GM18951 (cell line): Measurements from ENCODE around the gene LSMEM2.
"Not testable (repeated sequence)": the region's sequence is repeated elsewhere in the genome, so short reads cannot be mapped to it uniquely, and the experiment has no call there.

Experiments used
- POLR2A ChIP-seq: IDR thresholded peaks from 4 replicates; pipeline ENCODE4 v1.6.1; 2011; ENCODE audit warnings: mild to moderate bottlenecking; ENCODE audit not compliant: insufficient read length, insufficient read depth; ENCODE audit errors: extremely low read depth
- in situ Hi-C: fragments of 300-500 bp; cut with MboI; formaldehyde crosslinking; loops from one replicate; pipeline ENCODE4 v1.12.0; 2022; ENCODE audit warnings: low sequenced_read_pairs, mixed read lengths, inconsistent platforms; ENCODE audit not compliant: unreplicated experiment

LSMEM2 gene

DNA sequence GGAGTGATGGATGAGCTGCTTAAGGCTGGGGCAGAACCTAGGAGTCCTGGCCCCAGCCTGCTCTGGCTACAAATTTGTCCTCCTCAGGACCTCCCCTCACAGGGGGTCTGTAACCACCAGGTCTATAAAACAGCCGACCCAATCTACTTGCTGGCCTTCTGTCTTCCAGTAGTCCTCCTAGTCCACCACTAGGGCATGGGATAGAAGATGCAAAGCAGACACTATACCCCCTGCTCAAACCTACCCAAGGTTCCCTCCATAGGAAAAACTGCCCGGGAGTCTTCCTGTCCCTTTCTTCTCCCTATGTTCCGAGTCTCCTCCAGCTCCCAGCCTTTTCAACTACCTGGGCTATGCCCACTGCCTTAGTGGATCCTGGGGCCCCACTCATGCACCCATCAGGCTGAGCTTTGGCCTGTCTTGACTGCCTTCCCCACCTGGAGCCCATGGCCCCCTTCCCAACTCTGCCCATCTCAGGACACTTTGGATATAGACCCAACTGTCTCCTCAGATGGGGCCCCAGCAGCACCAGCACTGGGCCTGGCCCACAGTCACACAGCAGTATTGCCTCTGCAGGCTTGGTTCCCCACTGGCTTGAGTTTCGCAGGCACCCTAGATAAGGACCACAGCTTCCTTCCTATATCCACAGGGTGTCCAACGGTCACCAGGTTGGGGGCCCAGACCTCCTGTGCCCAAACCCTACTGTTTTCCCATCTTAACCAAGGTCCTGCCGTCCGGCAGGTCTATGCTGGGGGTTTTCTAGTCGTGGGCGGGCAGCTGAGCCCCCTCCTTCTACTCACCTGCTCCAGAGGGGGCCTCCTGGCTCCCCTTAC, 19.2 kb downstream of the LSMEM2 start:
- in situ Hi-C loops, result no loop called here
- TF ChIP-seq POLR2A, result no peak

DNA sequence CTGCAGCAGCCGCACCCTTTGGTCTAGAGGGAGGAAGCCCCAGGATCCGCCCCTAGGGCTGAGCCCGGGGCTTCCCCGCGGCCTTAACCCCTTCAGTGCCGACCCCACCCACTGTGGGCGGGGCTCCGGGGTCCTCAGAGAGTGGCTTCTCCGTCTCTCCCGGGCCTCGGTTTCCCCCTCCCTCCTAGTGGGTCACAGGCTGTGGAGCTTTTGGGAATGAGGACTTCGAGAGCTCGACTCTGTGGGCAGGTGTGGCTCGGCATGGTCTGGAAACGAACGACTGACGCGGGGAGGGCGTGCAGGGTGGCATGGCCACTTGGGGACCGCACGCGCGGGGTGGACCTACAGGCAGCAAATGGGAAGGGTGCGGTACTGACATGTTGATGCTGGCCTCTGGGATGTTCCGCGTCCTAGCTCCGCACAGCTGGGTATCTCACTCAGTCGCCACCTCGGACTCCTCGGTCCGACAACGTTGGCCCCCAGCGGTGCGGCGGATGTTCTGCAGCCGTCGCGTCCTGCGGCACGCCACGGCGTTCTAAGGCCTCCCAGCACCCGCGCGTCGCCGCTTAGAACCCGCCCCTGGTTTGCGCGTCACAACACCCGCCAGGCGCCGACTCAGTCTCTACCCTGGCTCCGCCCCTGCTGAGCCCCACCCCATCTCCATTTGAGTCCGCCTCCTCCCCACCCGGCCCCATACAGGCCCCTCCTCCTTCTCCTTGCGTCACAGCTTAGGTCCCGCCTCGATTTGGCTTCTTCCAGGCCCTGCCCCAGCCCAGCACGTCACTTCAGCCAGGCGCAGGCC, 20.1 kb downstream of the LSMEM2 start, which contains the start of the genes HYAL3 and NAA80:
HYAL3 (minus strand) TSS at position 570 of the 802 bp plus-strand sequence. CDS start 3,803 bp downstream, outside the sequence.
NAA80 (minus strand) TSS at position 570 of the 802 bp plus-strand sequence. CDS start 1,942 bp downstream, outside the sequence.
- TF ChIP-seq POLR2A, result peak; percentile 89
- in situ Hi-C loops, result no loop called here

DNA sequence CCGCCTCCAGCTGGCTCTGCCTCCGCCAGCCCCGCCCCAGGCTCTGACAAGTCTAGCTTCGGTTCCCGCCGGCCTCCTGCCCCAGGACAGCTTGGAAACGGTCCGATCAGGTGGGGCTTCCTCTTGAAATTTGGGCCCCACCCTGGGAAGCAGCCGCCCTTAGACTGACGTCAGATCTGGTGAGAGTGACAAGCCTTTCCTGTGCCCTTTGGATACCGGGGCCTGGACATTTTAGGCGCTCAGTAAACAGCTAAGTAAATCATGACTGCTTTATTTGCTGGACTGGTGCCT, 20.7 kb downstream of the LSMEM2 start:
- in situ Hi-C loops, result no loop called here
- TF ChIP-seq POLR2A, result no peak

DNA sequence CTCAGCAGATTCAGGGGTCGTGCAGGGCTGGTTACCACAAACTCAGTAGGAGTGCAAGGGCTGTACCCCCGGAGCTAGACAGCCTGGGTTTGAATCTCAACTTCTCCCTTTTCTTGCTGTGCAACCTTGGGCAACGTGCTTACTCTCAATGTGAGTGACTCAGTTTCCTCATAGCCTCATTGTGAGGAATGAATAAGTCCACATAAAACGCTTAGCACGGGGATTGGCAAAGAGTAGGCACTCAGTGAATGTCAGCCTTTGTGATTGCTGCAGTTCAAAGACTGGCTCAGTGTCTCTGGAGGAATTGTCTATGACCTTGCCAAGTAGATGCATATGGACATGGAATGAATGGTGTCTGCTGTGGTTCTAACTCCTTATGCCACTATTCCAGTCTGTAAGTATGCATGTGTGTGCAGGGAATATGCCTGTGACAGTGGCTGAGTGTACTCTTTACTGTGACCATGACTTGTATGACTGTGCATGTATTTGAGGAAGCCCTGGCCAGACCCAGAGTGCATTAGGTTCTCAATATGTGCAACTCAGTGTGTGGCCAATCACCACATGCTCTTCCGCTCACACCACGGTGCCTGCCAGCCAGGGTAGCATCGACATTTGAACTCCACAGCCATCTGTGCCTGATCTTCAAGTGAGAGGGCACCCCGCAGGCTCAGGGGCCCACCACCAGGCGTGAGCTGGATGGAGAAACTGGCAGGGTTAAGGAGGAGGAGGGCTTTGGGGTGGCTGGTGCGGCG, 21.2 kb downstream of the LSMEM2 start:
- in situ Hi-C loops, result no loop called here
- TF ChIP-seq POLR2A, result no peak

DNA sequence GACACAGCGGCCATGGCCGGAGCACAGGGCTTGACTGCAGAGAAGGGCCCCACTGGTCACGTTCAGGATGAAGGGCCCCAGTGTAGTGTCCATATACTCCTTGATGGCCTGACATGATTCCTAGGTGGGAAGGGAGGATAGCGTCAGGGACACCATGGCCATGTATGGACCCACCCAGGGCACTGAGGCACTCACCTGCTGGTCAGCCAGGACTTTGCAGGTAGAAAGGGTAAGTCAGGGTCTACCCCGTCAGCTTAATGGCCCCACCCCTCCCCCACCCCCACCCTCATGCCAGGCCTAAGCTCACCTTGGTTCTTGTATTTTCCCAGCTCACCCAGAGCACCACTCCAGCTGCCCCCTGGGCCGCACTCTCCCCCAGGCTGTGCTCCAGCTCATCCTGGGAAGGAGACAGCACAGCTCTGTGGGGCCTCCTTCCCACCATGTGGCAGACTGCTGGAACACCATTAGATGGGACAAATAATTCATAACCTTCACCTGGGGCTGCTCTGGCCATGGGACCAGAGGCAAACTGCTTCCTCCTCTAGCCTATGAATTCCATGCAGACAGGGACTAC, 21.9 kb downstream of the LSMEM2 start:
- in situ Hi-C loops, result no loop called here
- TF ChIP-seq POLR2A, result no peak

DNA sequence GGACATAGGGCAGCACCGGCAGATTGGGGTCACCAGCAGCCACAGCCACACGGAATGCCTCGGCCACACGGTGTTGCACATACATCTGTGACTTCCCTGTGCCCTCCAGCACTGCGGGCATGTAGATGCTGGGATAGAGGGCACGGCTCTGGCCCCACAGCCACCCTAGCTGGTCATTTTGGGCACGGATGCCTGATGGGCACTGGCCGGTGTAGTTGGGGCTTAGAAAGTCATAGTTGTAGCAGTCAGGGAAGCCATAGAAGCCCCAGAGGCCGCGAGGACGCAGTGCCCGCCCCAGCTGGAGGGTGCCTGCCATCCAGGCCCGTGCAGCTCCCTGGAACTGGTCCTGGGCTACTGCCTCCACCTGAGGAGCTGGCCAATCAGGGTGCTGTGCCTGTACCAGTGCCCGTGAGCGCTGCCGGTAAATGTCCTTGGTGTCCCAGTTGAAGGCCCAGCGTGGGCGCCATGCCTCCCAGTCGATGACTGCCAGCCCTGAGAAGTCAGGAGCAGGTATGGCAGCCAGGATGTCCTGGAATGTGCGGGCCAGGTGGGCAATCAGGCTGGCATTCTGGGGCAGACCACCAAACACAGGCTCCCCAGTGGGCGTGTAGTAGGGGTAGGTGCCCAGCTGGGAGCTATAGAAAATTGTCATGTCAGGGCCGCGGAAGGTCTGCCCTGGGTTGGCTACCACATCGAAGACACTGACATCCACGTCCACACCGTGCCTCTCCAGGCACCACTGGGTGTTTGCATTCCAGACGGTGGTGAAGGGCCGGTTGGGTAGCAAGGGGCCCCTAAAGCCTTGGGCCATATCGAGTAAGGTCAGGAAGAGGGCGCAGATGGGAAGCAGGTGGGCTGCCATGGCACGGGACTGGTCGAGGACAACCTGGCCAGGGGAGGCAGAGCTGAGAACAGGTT, 23.5 kb downstream of the LSMEM2 start:
- no peak for TF ChIP-seq POLR2A
- in situ Hi-C loops, result no loop called here

DNA sequence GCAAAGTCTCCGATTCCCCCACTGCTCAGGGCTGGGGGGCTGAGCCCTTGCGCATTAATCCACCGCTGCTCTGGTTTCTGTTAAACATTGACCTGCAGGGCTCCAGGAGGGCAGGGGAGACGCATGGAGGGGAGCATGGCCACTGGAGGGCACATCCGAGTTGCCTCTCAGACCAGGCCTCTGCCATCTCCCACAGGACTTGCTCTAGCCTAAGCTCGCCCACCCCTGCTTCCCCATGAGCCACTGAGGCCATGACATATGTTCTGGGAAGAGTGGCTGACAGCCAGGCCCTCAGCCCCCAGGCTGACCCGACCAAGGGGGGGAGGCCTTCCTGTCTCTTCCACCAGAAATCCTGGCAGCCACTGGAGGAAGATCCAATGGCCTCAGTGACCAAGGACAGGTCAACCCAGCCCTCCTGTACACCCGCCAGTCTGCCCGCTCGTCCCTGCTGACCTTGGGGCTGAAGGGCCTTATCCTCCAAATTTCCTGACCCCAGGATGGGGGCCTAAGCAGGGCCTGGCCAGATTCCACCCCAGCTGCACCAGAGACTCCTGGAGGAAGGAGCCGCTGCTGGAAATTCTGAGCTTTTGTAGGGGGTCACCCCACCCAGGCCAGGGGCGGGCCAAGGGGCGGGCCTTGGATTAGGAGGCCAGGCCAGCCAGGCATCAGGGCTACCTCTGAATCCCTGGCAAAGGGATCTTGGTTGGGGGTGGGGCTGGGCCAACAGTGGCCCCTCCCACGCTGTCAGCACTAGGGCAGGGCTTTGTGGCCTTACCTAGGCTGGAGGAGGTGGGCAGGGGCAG, 24.3 kb downstream of the LSMEM2 start, which contains the start of gene HYAL1:
HYAL1 (minus strand) TSS at position 562 of the 803 bp plus-strand sequence. CDS start 618 bp downstream, outside the sequence.
- TF ChIP-seq POLR2A, result no peak
- in situ Hi-C loops, result no loop called here

DNA sequence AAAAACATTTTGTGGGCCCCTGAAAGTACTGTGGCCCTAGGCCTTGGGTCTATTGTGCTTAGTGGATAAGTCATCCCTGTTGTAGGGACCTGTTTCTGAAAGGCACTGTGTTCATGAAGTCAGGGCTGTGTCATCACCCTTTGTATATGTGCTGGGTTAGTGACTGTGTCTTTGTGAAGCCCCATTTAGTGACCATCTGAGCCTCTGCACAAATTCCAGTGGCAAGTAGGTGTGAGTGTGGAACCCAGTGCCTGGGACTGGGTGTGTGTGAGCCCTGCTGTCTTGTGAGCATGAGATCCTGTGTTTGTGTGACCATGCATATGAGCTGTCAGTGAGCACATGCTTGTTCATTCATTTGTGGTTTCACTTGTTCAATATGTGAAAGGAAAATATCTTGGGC, 25.7 kb downstream of the LSMEM2 start:
- in situ Hi-C loops, result no loop called here
- no peak for TF ChIP-seq POLR2A

DNA sequence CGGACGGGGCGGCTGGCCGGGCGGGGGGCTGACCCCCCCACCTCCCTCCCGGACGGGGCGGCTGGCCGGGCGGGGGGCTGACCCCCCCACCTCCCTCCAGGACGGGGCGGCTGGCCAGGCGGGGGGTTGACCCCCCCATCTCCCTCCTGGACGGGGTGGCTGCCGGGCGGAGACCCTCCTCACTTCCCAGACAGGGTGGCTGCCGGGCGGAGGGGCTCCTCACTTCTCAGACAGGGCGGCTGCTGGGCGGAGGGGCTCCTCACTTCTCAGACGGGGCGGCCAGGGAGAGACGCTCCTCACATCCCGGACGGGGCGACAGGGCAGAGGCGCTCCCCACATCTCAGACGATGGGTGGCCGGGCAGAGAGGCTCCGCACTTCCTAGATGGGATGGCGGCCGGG, 33.2 kb downstream of the LSMEM2 start:
- in situ Hi-C loops, result not testable (repeated sequence)

DNA sequence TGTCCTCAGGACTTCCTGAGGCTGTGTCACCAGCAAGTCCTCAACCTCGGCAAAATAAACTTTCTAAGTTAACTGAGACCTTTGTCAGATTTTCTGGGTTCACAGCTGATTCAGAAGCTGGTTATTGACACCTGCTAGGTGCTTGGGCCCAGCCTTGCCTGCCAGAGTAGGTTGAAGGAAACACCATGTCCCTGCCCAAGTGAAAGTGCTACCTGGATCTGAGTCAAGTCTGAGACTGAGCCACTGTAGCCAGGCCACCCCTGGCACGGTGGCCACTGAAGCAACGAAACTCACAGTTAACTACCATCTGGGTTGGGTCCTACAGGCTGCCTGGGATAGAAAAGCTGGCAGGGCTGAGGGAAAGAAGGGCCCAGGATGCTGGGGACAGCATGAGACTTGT, 35.5 kb downstream of the LSMEM2 start:
- no peak for TF ChIP-seq POLR2A
- in situ Hi-C loops, result no loop called here

DNA sequence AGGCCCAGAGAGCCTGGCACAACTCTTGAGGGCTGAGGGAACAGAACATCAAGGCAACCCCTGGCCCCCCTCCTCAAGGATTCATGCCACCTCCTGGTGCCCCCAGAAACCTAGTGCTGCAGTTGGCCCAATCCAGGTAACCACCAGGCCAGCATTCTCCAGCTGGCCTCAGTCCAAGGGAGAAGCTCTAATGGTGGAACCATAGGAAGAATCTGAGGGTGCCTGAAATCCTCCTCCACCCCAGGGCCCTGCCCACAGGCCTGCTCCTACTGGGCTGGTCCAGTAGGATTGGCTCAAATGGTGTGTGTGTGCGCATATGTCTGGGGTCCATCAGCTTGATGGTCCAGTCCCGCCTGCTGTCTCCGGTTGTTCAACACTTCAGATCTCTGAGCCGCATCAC, 35.9 kb downstream of the LSMEM2 start:
- in situ Hi-C loops, result no loop called here
- TF ChIP-seq POLR2A, result no peak
